CD4-positive, alpha-beta T cell treated with Interleukin-6 for 4 hours (primary cell): ENCODE results near the gene TMEM40.
"Not testable (repeated sequence)": the region's sequence is repeated elsewhere in the genome, so short reads cannot be mapped to it uniquely, and the experiment has no call there.

Experiments
- DNase-seq: peaks from one replicate; pipeline ENCODE4 v3.0.0-alpha.2; 2020; ENCODE audit warnings: mixed read lengths

TMEM40 gene, protein sequence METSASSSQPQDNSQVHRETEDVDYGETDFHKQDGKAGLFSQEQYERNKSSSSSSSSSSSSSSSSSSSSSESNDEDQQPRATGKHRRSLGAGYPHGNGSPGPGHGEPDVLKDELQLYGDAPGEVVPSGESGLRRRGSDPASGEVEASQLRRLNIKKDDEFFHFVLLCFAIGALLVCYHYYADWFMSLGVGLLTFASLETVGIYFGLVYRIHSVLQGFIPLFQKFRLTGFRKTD

DNA sequence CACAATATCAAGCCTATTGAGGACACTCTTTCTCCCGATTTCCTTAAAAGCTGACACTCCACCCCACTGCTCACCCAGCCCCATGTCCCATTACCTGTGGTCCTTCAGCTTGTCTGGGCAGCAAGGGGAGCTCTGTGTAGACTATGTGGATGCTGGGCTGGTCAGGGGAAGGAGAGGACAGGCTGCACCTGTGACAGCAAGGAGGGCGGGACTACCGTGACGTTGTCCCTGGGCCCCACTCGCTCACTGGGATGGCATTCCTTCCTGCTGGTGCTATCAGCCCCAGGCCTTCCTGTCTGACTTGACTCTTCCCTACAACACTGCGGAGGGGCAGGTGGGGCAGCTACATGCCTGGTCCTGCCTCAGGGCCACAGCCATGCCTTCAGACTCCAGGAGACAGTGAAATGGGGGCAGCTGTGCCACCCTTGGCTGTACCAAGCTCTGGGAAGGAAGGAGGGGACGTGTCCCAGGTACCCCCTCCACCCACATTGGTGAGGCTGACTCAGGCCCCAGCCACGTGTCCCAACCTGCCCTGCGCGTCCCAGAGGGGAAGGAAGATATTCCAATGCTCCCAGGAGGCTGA is at the start of gene TMEM40:
Gene TMEM40 (minus strand): TSS at position 163 of the 583 bp plus-strand sequence. CDS start 9,427 bp downstream, outside the sequence.
- no peak for DNase-seq

DNA sequence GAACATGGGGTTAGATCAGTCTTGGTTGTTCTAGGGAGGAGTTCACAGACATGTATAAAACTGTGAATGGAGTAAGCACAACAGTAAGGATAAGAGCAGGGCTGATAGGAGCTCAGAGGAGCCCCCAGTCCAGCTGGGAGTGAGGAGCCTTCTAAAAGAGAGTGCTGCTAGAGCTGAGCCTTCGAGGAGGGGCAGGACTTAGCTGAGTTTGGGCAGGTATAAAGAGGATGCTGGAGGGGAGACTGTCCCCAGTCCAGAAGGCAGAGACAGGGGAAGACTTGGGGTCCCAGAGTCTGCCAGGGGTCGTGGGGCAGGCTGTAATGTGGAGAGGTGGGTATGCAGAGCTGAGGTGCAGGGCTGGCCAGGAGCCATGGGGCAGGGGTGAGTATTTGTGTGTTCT is 49.5 kb upstream of the TMEM40 start:
- no peak for DNase-seq

DNA sequence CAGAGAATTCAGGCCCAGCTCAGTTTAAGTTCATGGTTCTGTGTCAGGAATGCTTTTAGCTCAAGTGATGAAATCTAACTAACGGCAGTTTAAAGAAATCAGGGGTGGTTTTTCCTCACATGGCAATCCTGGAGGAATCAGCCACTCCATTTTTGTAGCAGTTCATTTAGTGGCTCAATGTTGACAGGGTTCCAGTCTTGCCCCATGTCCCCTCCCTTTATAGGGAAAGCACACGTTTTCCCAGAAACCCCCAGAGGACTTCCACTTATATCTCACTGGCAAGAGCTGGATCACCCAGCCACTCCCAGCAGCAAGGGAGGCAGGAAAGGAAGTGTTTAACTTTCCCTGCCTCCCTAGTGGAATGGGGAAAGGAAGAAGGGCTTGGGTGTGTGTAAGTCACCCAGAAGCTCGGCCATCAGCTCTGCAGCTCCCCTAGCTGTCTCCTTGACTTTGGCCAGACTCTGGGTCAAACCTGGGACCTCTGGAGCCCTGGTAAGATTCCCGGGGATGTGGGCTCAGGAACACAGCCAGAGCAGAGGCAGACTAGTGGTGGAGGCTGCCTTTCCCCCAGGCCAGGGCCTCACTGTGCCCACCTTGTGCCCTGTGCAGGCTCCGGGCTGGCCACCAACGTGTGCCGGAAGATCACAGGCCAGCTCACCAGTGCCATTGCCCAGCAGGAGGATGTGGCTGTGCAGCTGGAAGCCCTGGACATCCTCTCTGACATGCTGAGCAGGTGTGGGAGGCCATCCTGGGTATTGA is 48.7 kb upstream of the TMEM40 start:
- DNase-seq: no peak

DNA sequence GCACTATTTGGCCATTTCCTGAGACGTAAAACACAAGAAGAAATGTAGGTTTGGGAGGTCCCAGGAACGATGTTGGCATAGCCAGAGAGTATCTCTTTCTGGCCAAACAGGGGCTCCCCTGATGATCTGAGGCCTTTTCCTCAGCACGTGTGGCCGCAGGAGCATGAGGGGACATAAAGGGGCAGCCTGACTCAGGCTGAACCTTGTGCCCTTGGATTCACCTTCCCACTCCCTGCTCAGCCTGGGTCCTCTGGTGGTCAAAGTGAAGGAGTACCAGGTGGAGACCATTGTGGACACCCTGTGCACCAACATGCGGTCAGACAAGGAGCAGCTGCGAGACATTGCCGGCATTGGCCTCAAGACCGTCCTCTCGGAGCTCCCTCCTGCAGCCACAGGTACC is 48.0 kb upstream of the TMEM40 start:
- no peak for DNase-seq

DNA sequence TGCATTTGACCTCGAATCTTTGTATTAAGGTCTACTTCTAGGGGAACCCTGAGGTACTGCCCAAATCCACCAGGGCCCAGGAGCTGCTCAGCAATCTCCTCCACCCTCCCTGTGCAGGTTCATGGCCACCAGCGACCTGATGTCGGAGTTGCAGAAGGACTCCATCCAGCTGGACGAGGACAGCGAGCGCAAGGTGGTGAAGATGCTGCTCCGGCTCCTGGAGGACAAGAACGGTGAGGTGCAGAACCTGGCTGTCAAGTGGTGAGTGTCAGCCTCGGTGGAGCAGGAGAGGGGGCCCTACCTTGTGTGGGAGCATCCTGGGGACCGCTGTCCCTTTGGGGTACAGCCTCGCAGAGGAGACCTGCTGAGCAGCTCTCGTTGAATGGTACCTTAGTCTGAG is 44.3 kb upstream of the TMEM40 start:
- no peak for DNase-seq

DNA sequence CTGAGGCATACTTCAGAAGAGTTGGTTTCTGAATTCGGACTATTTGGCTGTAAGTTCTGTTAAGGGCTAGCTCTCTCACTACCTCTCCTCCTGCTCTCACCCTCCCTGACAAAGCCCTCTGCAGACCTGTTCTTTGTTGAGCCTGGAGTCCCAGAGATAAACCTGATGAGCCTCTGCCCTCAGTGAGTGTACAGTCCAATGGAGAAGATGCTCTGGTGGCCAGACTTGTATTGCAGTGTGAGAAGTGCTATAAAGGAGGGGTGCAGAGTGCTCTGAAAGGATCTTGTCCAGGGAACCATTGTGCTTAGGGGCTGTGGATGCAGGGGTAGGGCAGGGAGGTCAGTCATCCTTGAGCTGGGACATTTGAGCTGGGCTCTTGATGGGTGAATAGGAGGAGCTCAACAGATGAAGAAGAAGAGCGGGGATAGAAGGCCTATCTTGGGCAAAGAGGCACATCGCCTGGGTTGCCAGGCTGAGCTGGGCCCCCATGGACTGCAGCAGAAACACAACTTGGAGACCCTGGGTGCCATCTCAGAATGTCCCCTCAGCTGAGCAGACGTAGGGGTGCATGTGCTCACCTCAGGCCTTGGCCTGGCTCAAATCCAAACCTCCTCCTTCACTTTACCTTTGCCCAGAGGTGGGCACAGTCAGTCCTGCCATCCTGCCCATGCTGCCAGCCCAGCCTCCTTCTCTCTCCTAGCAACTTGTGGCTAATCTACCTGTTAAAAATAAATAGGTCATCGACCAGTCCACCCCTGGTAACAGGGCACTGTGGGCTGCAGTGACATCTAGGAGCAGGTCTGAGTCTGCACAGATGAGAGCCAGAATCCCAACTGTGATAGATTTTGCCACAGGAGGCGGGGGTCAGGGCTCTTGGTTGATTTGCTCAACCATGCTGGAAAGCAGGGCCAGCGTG is 40.7 kb upstream of the TMEM40 start:
- DNase-seq: no peak

DNA sequence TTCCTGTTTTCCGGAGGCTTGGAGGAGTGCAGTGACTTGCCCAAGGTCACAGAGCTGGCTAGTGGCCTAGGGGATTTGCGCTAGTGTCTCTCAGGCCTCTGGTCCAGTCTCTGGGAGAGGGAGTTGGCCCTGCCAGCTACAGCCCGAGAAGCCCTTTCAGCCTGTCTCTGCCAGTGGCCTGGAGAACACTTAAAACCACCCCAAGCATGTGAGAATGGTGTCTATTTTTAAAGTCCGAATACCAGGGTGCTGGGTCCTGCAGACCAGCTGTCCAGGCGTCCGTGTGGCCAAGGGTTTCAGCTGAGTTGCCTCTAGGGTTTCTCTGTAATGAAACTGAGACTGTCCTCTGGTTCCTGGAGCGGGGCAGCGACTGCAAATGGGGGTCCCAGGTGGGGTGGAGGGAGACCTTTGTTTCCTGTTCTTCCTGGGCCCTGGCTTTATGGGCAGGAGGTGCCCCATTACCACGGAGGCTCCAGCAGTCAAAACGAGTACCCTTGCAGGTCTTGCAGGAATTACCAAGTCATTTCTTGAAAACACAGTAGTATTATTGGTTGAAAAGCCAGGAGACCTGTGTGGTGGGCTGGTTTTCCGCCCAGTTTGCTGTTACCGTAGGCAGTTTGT is 39.6 kb upstream of the TMEM40 start:
- no peak for DNase-seq

DNA sequence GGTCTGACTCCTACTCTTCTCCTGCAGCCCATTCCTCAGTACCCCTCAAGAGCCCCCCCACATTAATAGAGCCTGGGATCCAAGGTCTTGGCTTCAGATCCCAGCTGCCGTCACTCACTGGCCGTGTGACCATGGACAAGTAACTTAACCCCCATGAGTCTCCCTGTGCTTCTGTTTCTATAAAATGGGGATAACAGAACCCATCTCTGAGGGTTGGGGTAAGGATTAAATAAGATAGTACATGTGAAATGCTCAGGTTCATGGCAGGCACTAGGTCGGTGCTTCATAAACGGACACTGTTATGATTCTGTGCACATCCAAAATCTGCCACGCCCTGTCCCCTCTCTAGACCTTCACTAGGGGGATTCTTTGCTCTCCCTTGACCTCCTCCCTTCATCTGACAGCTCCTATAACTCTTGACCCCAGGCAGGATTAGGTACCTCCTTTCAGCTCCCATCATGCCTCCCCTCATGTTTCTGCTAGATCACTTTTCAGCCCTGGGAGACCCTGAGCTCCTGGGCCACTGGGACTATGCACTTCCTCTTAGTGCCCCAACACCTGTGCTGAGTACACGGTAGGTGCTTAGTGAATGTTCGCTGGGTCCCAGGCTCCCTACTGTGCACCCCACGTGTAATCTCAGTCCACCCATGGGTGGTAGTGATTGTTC is 39.0 kb upstream of the TMEM40 start:
- DNase-seq: no peak

DNA sequence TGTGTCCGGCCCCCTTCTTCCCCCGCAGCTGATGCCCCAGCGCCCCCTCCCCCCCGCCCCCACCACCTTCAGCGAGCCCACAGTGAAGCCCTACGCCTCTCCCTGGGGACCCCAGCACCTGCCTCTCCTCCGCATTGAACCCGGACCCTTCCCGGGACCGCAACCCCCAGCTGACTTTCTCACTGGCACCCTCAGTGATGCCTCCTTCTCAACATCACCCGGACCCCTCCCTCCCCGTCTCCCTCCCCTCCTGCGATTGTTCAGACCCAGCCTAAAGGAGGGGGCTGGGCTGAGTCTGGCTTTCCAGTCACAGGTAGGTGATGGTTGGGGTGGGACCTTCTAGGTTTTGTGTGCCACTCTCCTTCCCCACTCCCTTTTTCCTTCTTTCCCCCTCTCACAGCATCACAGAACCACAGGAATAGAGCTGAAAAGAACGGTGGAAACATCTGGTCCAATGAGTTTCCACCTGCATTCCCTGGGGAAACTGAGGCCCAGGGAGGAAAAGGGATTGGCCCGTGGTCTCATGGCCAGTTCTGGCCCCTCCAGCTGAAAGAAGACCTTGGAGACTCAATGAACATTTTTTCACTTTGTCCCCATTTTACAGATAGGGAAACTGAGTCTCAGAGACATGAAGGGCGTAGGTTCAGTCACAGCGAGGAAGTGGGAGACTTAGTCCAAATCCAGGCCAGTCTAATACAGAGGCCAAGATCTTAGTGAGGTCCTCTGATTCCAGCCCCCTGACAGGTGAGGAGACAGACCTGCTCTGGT is 38.2 kb upstream of the TMEM40 start:
- DNase-seq: no peak

DNA sequence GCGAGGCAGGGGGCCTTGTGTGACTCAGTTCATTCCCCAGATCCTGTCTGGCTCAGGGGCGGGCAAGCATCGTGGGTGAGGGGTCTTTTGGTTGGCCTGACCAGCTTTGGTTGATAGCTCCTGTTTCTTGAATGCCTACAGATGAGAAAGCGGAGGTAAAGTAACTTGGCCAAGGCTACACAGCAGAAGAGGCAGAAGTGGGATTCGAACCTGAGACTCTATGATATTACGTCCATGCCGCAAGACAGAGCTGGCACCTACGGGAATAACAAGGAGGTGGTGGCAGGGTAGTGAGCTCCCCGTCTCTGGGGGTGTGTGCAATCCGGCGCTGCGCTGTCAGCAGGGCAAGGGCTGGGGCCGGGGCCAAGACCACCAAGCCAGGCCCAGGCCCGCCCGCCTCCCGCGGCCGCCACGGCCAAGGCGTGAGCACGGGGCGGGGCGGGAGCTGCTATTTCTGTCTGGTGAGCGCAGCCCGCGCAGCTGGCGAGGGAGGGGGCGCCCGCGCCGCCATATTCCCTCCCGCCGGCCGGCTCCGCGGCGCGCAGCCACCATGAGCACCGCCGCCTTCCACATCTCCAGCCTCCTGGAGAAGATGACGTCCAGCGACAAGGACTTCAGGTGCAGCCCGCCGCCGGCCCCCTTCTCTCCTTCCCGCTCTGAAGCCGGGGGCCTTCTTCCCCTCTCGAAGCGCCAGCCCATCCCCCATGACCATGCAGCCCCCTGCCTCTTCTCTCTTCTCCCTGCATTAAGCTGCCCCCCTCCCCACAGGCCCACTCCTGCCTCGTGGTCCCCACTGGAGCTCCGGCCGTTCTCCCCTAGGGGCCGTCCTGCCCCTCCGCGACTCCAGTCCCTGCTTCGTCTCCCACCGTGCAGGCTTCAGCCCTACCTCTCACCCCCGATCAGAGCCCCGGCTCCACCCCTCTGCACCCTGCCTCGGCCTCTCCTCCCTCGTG is 37.4 kb upstream of the TMEM40 start, which contains the start of gene CAND2:
Gene CAND2 (plus strand): TSS at position 510 of the 953 bp plus-strand sequence. CDS start 41 bp downstream, at position 551.
- DNase-seq: peak; percentile 69

DNA sequence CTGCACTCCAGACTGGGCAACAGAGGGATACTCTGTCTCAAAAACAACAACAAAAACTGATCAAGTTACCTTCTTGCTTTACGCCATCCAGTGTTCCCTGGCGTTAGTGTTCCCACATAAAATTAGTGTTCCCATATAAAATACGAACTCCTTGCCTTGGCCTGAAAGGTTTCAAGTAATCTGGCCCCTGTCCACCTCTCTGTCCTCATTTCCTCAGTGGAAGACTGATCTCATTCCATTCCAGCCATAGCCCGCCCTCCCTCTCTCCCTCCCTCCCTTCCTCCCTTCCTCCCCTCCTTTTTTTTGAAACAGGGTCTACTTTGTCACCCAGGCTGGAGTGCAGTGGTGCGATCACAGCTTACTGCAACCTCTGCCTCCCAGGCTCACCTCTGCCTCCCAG is 34.6 kb upstream of the TMEM40 start:
- DNase-seq: no peak

DNA sequence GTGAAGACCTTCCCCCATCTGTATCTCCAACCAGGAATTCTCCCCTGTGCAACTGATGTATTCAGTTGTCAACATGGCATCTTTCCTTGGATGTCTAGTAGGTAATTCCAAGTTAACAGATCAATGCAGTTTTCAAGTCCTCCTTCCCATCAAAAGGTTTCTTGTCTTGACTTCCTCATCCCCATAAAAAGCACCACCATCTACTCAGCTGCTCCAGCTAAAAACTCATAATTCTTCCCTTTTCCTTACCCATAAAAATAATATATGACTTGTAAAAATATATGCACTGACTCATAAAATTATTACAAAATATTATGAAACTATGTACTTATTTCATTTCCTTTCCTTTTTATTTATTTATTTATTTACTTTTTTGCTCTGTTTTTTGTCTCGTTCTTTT is 32.4 kb upstream of the TMEM40 start:
- DNase-seq: no peak

DNA sequence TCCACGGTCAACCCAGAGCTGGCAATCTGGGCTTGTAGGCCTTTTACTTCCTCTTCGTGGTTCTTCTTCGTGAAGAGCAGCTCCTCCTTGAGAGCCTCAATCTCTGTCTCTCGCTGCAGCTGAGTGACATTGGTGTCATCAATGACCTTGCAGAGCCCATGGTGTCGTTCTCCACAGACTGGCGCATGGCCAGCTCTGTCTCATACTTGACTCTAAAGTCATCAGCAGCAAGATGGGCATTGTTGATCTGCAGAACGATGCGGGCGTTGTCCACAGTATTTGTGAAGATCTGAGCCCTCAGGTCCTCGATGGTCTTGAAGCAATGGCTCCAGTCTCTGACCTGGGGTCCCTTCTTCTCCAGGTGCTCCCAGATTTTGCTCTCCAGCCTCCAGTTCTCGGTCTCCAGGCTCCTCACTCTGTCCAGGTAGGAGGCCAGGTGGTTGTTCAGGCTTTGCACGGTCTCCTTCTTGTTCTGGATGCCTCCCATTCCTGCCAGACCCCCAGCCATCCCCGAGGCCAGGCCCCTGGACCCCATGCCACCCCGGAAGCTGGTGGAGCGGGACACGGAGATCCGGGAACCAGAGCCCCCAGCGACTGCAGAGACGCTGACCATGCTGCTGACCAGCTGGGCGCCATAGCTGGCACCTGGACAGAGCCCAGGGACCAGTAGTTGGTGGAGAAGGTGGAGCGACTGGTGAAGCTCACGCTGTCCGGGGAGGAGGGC is 29.1 kb upstream of the TMEM40 start:
- DNase-seq: not testable (repeated sequence)

DNA sequence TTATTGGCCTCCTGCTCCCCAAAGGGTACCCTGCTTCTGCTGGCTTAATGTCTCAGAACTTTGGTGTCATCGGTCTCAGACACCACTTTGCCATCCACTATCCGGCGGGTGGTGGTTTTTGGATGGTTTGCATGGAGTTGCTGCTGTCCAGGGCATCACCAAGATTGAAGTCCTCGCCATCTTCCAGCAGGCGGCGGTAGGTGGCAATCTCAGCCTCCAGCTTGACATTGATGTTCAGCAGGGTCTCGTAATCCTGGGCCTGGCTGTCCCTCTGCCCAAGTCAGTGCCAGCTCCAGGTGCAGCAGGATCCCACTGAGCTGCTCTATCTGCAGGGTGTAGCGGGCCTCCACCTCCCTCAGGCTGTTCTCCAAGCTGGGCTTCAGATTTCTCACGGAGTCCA is 28.3 kb upstream of the TMEM40 start:
- peak; percentile 65 for DNase-seq

DNA sequence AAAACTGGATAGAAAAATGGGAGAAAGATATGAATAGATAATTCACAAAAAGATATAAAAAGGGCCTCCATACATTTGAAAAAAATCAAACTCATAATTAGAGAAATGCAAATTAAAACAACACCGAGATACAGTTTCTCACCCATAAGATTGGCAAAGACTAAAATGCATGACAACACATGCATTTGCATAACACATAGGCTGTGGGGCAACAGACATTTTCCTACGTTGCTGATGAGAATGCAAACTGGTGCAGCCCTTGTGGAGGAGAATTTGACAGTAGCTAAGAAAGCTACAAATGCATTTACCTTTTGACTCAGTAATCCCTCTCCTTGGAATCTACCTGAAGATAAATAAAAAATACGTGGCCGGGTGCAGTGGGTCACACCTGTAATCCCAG is 26.0 kb upstream of the TMEM40 start:
- no peak for DNase-seq

DNA sequence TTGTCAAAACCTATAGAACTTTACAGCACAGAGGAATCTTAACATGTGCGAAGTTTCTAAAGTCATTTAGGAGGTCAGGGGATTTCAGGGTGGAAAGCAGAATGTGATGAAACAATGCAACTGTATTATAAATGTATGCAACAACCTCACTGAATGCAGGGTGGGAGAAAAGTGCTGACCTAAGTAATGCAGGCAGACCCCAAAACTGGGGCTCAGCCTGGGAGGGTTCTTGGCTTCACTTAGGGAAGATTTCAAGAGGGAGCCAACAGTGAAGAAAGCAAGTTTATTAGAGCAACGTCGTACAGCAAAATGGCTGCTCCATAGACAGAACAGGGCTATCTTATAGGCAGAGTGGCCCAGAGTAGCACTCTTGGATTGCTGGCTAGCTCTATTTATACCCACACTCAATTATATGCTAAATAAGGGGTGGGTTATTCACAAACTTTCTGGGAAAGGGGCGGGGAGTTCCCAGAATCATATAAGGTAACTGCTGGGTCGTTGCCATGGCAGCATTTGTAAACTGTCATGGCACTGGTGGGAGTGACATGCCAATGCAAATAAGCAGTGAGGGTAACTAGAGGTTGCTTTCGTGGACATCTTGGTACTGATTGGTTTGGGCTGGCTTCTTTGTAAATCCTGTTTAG is 23.2 kb upstream of the TMEM40 start:
- no peak for DNase-seq

DNA sequence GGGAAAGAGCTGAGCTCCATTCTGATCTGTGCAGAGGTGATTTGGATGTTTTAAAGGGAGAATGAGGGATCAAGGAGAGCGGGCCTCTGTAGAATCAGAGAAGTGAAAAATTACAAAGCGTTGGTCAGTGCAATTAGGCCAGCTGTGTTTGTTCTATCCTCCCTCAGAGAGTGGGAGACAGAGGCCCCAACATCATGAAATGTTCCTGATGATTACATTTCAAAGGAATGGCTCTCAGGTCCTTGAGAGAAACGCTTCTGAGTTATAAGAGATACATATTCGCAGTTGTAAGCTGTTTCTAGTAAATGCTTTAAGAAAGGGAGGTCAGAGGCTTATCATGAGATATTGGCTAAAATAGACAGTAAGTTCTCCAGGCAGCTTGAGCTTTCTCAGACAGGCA is 21.7 kb upstream of the TMEM40 start:
- DNase-seq: no peak

DNA sequence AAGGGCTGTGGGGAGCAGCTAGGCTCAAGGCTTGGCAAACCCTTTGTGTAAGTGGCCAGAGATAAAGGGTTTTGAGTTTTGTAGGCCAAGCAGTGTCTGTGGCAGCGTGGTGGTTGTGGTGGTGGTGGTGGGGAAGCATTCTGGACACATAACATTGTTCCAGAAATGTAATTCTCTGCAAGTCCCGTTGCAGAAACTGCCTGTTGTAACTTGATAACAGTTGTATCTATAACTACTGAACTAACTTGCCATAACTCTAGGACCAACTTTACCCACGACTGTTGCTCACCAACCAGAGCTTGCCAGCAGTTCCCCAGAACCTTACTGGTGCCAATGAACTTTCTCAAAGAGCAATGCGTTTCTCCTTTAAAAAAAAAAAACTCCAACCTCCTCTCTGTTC is 18.1 kb upstream of the TMEM40 start:
- no peak for DNase-seq

DNA sequence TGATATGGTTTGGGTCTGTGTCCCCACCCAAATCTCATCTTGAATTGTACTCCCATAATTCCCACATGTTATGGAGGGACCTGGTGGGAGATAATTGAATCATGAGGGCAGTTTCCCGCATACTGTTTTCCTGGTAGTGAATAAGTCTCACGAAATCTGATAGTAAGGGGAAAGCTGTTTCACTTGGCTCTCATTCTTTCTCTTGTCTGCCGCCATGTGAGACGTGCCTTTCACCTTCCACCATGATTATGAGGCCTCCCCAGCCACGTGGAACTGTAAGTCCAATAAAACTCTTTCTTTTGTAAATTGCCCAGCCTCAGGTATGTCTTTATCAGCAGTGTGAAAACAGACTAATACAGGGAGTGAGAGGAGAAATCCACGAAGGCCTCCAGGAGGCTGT is 16.9 kb upstream of the TMEM40 start:
- not testable (repeated sequence) for DNase-seq
